GM21529 (cell line): ENCODE data around the gene PTPRJ.
"Not testable (repeated sequence)": the region's sequence is repeated elsewhere in the genome, so short reads cannot be mapped to it uniquely, and the experiment has no call there.

ENCODE experiments used
- ATAC-seq: cut with Tn5 transposase; IDR thresholded peaks from one replicate; pipeline ENCODE4 v1.9.1; 2021; ENCODE audit not compliant: unreplicated experiment

PTPRJ gene

GRCh38 chr11:48184452-48184851 is 204.1 kb downstream of the PTPRJ start:
- no peak for ATAC-seq

GRCh38 chr11:48190906-48191654 is 210.7 kb downstream of the PTPRJ start:
- not testable (repeated sequence) for ATAC-seq

DNA sequence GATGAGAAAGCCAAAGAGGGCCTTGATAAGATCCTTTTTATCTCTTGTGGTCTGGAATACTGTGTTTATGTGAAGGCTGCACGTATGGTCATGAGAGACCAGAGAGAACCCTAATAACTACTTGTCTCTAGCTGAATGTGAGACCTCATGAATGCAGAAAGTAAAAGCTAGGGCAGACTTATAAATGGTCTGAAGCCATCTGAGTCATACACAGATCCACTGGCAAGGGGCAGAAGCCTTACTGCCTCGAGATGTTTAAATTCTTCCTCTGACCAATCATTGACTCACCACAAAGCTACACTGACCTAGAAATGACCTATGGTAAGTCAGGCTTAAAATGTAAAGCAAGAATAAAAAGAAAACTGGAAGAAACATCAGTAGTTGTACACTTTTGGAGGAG is 213.5 kb downstream of the PTPRJ start:
- no peak for ATAC-seq

GRCh38 chr11:48207881-48208280 is 227.5 kb downstream of the PTPRJ start:
- no peak for ATAC-seq

DNA sequence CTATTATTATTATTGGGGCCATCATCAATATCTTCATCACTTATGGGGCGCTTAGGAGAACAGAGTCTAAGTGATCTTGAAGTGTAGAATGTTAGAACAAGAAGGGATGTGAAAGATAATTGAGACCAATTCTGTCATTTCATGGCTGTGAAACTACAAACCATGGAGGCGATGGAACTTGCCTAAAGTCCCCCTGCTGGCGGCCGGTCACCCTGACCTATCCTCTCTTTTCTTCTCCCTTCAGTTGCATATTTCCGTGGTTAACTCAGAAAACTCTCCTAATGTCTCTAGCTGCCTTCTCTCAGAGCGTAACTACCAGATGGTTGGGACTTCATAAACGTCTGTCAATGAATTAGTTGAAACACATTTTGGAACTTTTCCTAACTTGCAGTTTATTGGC is 229.7 kb downstream of the PTPRJ start:
- no peak for ATAC-seq

DNA sequence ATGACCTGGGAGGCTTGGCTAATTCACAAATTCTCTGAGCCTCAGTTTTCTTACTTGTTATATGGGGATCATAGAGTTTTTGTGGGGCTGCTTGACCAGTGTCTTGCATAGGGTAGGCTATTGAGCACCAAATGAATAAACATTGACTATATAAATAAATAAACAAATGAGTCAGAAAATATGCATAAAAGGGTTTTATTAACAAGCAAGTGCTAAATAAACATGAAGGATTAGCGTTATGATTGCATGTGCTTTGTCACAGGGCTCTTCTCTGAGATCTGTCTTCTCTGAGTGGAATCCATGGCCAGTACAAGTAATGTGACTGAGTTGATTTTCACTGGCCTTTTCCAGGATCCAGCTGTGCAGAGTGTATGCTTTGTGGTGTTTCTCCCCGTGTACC is 236.2 kb downstream of the PTPRJ start, which contains the start of gene OR4B1:
Gene OR4B1, plus strand, starts transcription at position 301 of the 400 bp plus-strand sequence. Its CDS starts 0 bp downstream, at position 301.
- ATAC-seq: no peak
